SK-N-MC (cell line): ENCODE data around the gene RTKN.

Experiments
- DNase-seq: peaks from one replicate; pipeline ENCODE4 v3.0.0-alpha.2; 2011; ENCODE audit warnings: low read depth, low spot score
- H3K27ac ChIP-seq: fragments of 200-600 bp; sonication (generic); 2 replicates; pipeline ENCODE4 v1.5.1; 2016; ENCODE audit warnings: mixed run types
- H3K36me3 ChIP-seq: fragments of 200-600 bp; sonication (generic); 2 replicates; pipeline ENCODE4 v1.6.1; 2017; ENCODE audit warnings: antibody characterized with exemption, low read length, mixed read lengths; ENCODE audit not compliant: insufficient read depth
- H3K4me3 ChIP-seq: fragments of 200-600 bp; sonication (generic); 2 replicates; pipeline ENCODE4 v1.5.1; 2016
- H3K9ac ChIP-seq: fragments of 200-600 bp; sonication (generic); 2 replicates; pipeline ENCODE4 v1.8.0; 2017; ENCODE audit warnings: mixed run types, mixed read lengths; ENCODE audit not compliant: insufficient read length
- H3K9me3 ChIP-seq: fragments of 200-600 bp; sonication (generic); 2 replicates; pipeline ENCODE4 v1.6.1; 2017; ENCODE audit warnings: low read depth, mild to moderate bottlenecking, antibody characterized with exemption, low read length, moderate library complexity, mixed read lengths
- EZH2 ChIP-seq: fragments of 200-600 bp; sonication (generic); IDR thresholded peaks from one replicate; pipeline ENCODE4 v1.6.1; 2017; ENCODE audit warnings: antibody characterized with exemption
- FOXP2 ChIP-seq: optimal IDR thresholded peaks from 2 replicates; pipeline ENCODE3; 2011; ENCODE audit warnings: mild to moderate bottlenecking, moderate library complexity; ENCODE audit not compliant: insufficient read depth; ENCODE audit errors: extremely low read length, control extremely low read depth
- POLR2AphosphoS5 ChIP-seq: IDR thresholded peaks from 2 replicates; pipeline ENCODE4 v1.6.1; 2012; ENCODE audit warnings: mild to moderate bottlenecking, low read depth, low read length, borderline replicate concordance

RTKN gene

GRCh38 chr2:74383254-74383653, 58.5 kb downstream of the RTKN start:
- TF ChIP-seq POLR2AphosphoS5: no peak
- no peak for TF ChIP-seq FOXP2
- TF ChIP-seq EZH2: no peak
- Histone ChIP-seq H3K27ac (no peak overlapping the region), H3K9me3 (no peaks in the 10 kb centered on the region), H3K36me3 (peaks cover 22% of the 10 kb centered on the region), H3K4me3 (no peak overlapping the region), H3K9ac (no peak overlapping the region)
- no peak for DNase-seq

GRCh38 chr2:74381751-74382150, 60.0 kb downstream of the RTKN start:
- no peak for DNase-seq
- peaks cover 33% of the 10 kb centered on the region for H3K36me3 ChIP-seq
- no peaks in the 10 kb centered on the region for H3K9me3 ChIP-seq
- H3K27ac ChIP-seq: no peak overlapping the region
- no peak overlapping the region for H3K9ac ChIP-seq
- no peak overlapping the region for H3K4me3 ChIP-seq
- TF ChIP-seq FOXP2 (no peak), POLR2AphosphoS5 (no peak), EZH2 (no peak)

- no peak for TF ChIP-seq POLR2AphosphoS5
- Histone ChIP-seq H3K36me3 (peaks cover 43% of the 10 kb centered on the region), H3K4me3 (no peak within 1 kb of the TSS; the same call in 1 of the 2 replicates), H3K27ac (no peak within 1 kb of the TSS), H3K9ac (no peak within 1 kb of the TSS), H3K9me3 (no peaks in the 10 kb centered on the region)
- DNase-seq: no peak
Measured at GRCh38 chr2:74379851-74380789, 61.6 kb downstream of the RTKN start, which contains the start of gene DCTN1. Gene DCTN1, minus strand, starts transcription at chr2:74380311. Its CDS starts 274 bp downstream, at chr2:74380037.

GRCh38 chr2:74378007-74378406, 63.7 kb downstream of the RTKN start:
- Histone ChIP-seq H3K36me3 (peaks cover 30% of the 10 kb centered on the region), H3K4me3 (no peak overlapping the region), H3K9ac (no peak overlapping the region), H3K27ac (no peak overlapping the region), H3K9me3 (no peaks in the 10 kb centered on the region)
- TF ChIP-seq EZH2: no peak
- no peak for TF ChIP-seq POLR2AphosphoS5
- TF ChIP-seq FOXP2: no peak
- no peak for DNase-seq

GRCh38 chr2:74375838-74376237, 65.9 kb downstream of the RTKN start:
- Histone ChIP-seq H3K9me3 (no peaks in the 10 kb centered on the region), H3K4me3 (no peak overlapping the region), H3K36me3 (peaks cover 35% of the 10 kb centered on the region), H3K27ac (no peak overlapping the region), H3K9ac (no peak overlapping the region)
- TF ChIP-seq FOXP2 (no peak), EZH2 (no peak), POLR2AphosphoS5 (no peak)
- no peak for DNase-seq
